Measurements from ENCODE around the gene NR1H2. TPM values are rescaled to one million over a fixed set of nuclear protein-coding genes. Genes with fewer than 3 reads are reported as not detected.

The NR1H2 gene
- total RNA-seq, 2 donors from 2014 or later = 40.4 to 42.7 TPM

DNA sequence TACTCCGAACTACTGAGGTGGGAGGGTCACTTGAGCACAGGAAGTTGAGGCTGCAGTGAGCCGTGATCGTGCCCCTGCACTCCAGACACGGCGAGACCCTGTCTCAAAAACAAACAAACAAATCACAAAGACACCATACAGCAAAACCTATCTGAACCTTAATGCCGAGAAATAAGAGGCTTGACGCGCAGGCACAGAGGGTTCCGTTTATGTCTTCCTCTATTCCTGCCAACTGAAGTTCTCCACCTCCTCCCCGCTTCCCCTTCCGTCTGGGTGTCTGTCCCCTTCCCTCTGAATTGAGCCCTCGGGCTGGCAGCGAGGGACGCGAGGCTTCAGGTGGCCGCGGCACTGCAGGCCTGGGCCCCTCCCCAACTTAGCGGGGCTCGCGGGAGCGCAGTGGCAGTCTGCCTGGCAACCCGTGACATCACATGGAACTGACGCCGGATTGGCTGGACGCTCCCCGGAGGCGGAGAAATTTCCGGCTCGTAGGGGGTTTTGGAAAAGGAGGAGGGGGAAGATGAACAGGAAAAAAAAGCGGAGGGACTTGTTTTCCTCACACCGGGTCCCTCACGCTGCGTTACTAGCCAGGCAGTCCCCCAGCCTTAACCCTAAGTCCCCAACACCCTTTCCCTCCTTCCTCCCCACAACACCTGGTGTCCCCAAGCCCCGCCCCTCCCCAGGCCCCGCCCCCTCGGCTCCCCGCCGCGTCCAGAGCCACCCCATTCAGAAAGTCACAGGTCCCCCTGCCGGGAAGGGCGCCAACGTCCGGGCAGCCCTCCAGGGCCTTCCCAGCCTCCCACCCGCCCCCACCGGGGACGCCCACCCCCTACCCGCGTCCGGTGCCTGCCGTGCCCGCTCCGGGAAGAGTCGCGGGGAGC lies 55.3 kb downstream of the NR1H2 start:
- Histone ChIP-seq H3K27me3 (ENCODE audit: control insufficient read depth, insufficient read depth, low read length, poor library complexity, severe bottlenecking) (no peaks in the 10 kb centered on the region), H3K9ac (ENCODE audit: extremely low read depth, low read length, poor library complexity, severe bottlenecking) (peak overlapping the region; percentile 53), H3K36me3 (ENCODE audit: control insufficient read depth, insufficient read depth, low read length) (no peaks in the 10 kb centered on the region), H3K27ac (ENCODE audit: low read depth, low read length) (no peak overlapping the region), H3K4me3 (ENCODE audit: low read length) (peak overlapping the region; percentile 81), H3K4me1 (ENCODE audit: control insufficient read depth, insufficient read depth, low read length) (no peaks in the 10 kb centered on the region), H3K9me3 (ENCODE audit: control insufficient read depth, low read length) (no peaks in the 10 kb centered on the region)
- no peaks in the 10 kb centered on the region for H3K36me3 Mint-ChIP-seq (ENCODE audit: low read depth)
- peaks cover 42% of the 10 kb centered on the region for H3K27me3 Mint-ChIP-seq (ENCODE audit: insufficient read depth)
- WGBS, 2 experiments (ENCODE audit: insufficient coverage in 1 of 2, insufficient read length in 1 of 2) = 6 to 29% methylated on average over 6 to 49 of the region's 54 CpGs
- no peak for TF ChIP-seq CTCF (conservative IDR thresholded peaks at IDR 0.05)
- peak overlapping the region; percentile 74 for H3K4me3 Mint-ChIP-seq
- peak; percentile 97 for DNase-seq
- H3K27ac Mint-ChIP-seq = peak overlapping the region; percentile 90
- H3K9me3 Mint-ChIP-seq = no peaks in the 10 kb centered on the region
- peaks cover 8% of the 10 kb centered on the region for H3K4me1 Mint-ChIP-seq

DNA sequence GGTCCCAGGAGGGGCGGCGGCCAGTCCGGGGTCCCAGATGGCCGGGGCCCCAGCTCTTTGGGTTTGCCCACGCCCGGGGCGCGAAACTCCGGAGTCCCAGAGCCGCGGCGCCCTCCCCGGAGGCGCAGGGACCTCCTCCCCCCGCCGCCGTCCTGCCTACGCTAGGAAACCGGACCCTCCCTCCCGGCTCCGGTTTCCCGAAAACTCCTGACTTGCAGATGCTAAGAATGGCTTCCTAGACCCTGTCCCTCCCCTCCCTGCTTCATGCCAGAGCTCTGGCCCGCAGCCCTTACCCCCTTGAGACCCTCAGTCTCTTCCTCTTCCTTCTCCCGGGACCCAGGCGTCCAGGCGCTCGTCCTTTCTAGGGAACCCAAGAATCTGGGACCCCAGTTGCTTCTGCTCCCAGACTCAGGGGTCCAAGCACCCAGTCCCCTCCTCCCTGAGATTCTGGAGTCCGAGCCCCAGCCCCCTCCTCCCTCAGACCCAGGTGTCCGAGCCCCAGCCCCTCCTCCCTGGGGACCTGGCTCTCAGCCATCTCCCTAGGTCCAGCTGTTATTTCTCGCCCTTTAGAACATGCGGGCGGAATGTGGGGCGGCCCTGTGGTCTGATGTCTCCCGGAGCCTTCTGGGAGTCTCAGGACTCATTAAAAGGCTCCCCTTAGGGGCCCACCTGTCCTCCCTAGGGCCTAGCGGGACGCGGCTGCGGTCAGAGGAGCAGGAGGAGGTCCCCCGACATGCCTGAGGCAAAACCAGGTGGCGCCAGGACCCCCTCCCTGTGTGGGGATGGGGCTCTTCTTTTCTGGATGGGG lies 56.2 kb downstream of the NR1H2 start, which contains the start of gene MYBPC2:
MYBPC2 (plus strand) TSS at position 672 of the 808 bp plus-strand sequence; CDS start at position 734, 62 bp downstream.
- Histone ChIP-seq H3K4me1 (ENCODE audit: control insufficient read depth, insufficient read depth, low read length) (no peaks in the 10 kb centered on the region), H3K9me3 (ENCODE audit: control insufficient read depth, low read length) (no peaks in the 10 kb centered on the region), H3K9ac (ENCODE audit: extremely low read depth, low read length, poor library complexity, severe bottlenecking) (peak within 1 kb of the TSS; percentile 53), H3K4me3 (ENCODE audit: low read length) (peak within 1 kb of the TSS; percentile 81), H3K27ac (ENCODE audit: low read depth, low read length) (no peak within 1 kb of the TSS), H3K27me3 (ENCODE audit: control insufficient read depth, insufficient read depth, low read length, poor library complexity, severe bottlenecking) (no peaks in the 10 kb centered on the region), H3K36me3 (ENCODE audit: control insufficient read depth, insufficient read depth, low read length) (no peaks in the 10 kb centered on the region)
- H3K9me3 Mint-ChIP-seq = no peaks in the 10 kb centered on the region
- peak; percentile 79 for DNase-seq
- H3K36me3 Mint-ChIP-seq (ENCODE audit: low read depth) = no peaks in the 10 kb centered on the region
- no peak for TF ChIP-seq CTCF (conservative IDR thresholded peaks at IDR 0.05)
- H3K4me3 Mint-ChIP-seq = peak within 1 kb of the TSS; percentile 74
- H3K27ac Mint-ChIP-seq = peak within 1 kb of the TSS; percentile 90
- peaks cover 49% of the 10 kb centered on the region for H3K27me3 Mint-ChIP-seq (ENCODE audit: insufficient read depth)
- WGBS, 2 experiments (ENCODE audit: insufficient coverage in 1 of 2, insufficient read length in 1 of 2) = 1 to 23% methylated on average over 16 to 40 of the region's 40 CpGs
- H3K4me1 Mint-ChIP-seq = peaks cover 8% of the 10 kb centered on the region

Other genes starting within 250 kb of the NR1H2 start
- gene IZUMO2, start 213.2 kb upstream of the NR1H2 start, total RNA-seq = not detected
- gene MYH14, start 172.8 kb upstream of the NR1H2 start, total RNA-seq = 10 to 100 TPM; 12.8 to 16.7 TPM
- 10 to 100 TPM in 1 of 2 donors, 1 to 10 TPM in 1; 8.6 to 10.7 TPM for gene KCNC3, start 47.1 kb upstream of the NR1H2 start, total RNA-seq
- gene NAPSA, start 10.8 kb upstream of the NR1H2 start, total RNA-seq = 1 to 10 TPM in 1 of 2 donors, under 1 TPM in 1; 0.91 to 1.5 TPM
- 100 to 1,000 TPM; 106 to 127 TPM for gene POLD1, start 7.9 kb downstream of the NR1H2 start, total RNA-seq
- 1 to 10 TPM in 1 of 2 donors, under 1 TPM in 1; 0.11 to 2.6 TPM for gene SPIB, start 42.5 kb downstream of the NR1H2 start, total RNA-seq
- gene MYBPC2, start 56.4 kb downstream of the NR1H2 start, total RNA-seq = 1 to 10 TPM; 1.9 to 2.3 TPM
- 100 to 1,000 TPM; 119 to 123 TPM for gene EMC10, start 100.0 kb downstream of the NR1H2 start, total RNA-seq
- 1 to 10 TPM; 8.3 to 9.5 TPM for gene GARIN5A, start 100.4 kb downstream of the NR1H2 start, total RNA-seq
- gene JOSD2, start 134.7 kb downstream of the NR1H2 start, total RNA-seq = 10 to 100 TPM; 12.1 to 13.7 TPM
- gene ASPDH, start 137.5 kb downstream of the NR1H2 start, total RNA-seq = not detected
- gene LRRC4B, start 192.0 kb downstream of the NR1H2 start, total RNA-seq = 1 to 10 TPM; 2.3 to 7.0 TPM

Measured in endodermal cell (in vitro differentiated cells).